Neuronal stem cell (in vitro differentiated cells): ENCODE measurements around the gene CPA3.

Experiments used
- DNase-seq: peaks from one replicate; pipeline ENCODE4 v3.0.0-alpha.2; 2013; ENCODE audit warnings: low spot score
- H2AFZ ChIP-seq: one replicate; pipeline ENCODE4 v1.6.1; 2013; ENCODE audit warnings: mild to moderate bottlenecking, low read length, inconsistent platforms
- H2AK5ac ChIP-seq: 2 replicates; pipeline ENCODE4 v1.6.1; 2013; ENCODE audit warnings: low read depth, mild to moderate bottlenecking, inconsistent platforms, low read length, moderate library complexity, mixed read lengths
- H2BK120ac ChIP-seq: 2 replicates; pipeline ENCODE4 v1.6.1; 2013; ENCODE audit warnings: low read depth, mild to moderate bottlenecking, inconsistent platforms, low read length, moderate library complexity, mixed read lengths
- H2BK12ac ChIP-seq: one replicate; pipeline ENCODE4 v1.6.1; 2013; ENCODE audit warnings: low read length, inconsistent platforms
- H2BK15ac ChIP-seq: 2 replicates; pipeline ENCODE4 v1.6.1; 2013; ENCODE audit warnings: mild to moderate bottlenecking, low read length, inconsistent platforms, mixed read lengths
- H2BK5ac ChIP-seq: one replicate; pipeline ENCODE4 v1.6.1; 2013; ENCODE audit warnings: inconsistent platforms, mild to moderate bottlenecking, low read length, moderate library complexity
- H3K14ac ChIP-seq: one replicate; pipeline ENCODE4 v1.6.1; 2013; ENCODE audit warnings: low read length, inconsistent platforms
- H3K18ac ChIP-seq: 2 replicates; pipeline ENCODE4 v1.6.1; 2013; ENCODE audit warnings: low read length, inconsistent platforms
- H3K23ac ChIP-seq: 2 replicates; pipeline ENCODE4 v1.6.1; 2013; ENCODE audit warnings: low read depth, mild to moderate bottlenecking, mixed read lengths, low read length, inconsistent platforms; ENCODE audit not compliant: poor library complexity
- H3K27ac ChIP-seq: replicated peaks from 3 replicates; pipeline ENCODE4 v1.5.1; 2013; ENCODE audit warnings: low read length, inconsistent platforms
- H3K27me3 ChIP-seq, 3 experiments: 2 replicates each; pipeline ENCODE4 v1.6.1; 2013; ENCODE audit warnings: low read length in 3 of 3, mild to moderate bottlenecking in 2 of 3, inconsistent platforms in 1 of 3, low read depth in 1 of 3, mixed read lengths in 1 of 3, moderate library complexity in 1 of 3; ENCODE audit not compliant: control insufficient read depth in 3 of 3, insufficient read depth in 3 of 3
- H3K36me3 ChIP-seq, 2 donors: replicated peaks in 1 of 2; 2 replicates each; pipeline ENCODE4 v1.6.1; 2013; ENCODE audit warnings: low read length in 2 of 2; ENCODE audit not compliant: control insufficient read depth in 2 of 2, insufficient read depth in 2 of 2
- H3K4ac ChIP-seq: 2 replicates; pipeline ENCODE4 v1.6.1; 2013; ENCODE audit warnings: inconsistent platforms, mild to moderate bottlenecking, low read length, moderate library complexity
- H3K4me1 ChIP-seq, 2 donors: 1 replicate in 1 of 2; 2 replicates in 1 of 2; pipeline ENCODE4 v1.6.1; 2013; ENCODE audit warnings: low read length in 2 of 2, low read depth in 1 of 2; ENCODE audit not compliant: control insufficient read depth in 2 of 2, insufficient read depth in 1 of 2
- H3K4me2 ChIP-seq: one replicate; pipeline ENCODE4 v1.6.1; 2013; ENCODE audit warnings: mild to moderate bottlenecking, low read length, inconsistent platforms; ENCODE audit not compliant: insufficient read depth, poor library complexity, severe bottlenecking
- H3K4me3 ChIP-seq, 2 donors: 2 replicates each; pipeline ENCODE4 v1.5.1; 2013; ENCODE audit warnings: low read length in 2 of 2, mild to moderate bottlenecking in 2 of 2, inconsistent platforms in 1 of 2, moderate library complexity in 1 of 2
- H3K79me1 ChIP-seq: one replicate; pipeline ENCODE4 v1.6.1; 2013; ENCODE audit warnings: low read depth, mild to moderate bottlenecking, inconsistent platforms, low read length, moderate library complexity
- H3K9ac ChIP-seq: one replicate; pipeline ENCODE4 v1.6.1; 2013; ENCODE audit warnings: mild to moderate bottlenecking, low read depth, low read length, inconsistent platforms; ENCODE audit not compliant: poor library complexity
- H3K9me3 ChIP-seq, 2 donors: replicated peaks in 1 of 2; 2 replicates each; pipeline versions ENCODE3 to v1.6.1; 2013; ENCODE audit warnings: low read length in 2 of 2, mild to moderate bottlenecking in 2 of 2, inconsistent platforms in 1 of 2, low read depth in 1 of 2, mixed read lengths in 1 of 2, moderate library complexity in 1 of 2; ENCODE audit not compliant: control insufficient read depth in 2 of 2, insufficient read depth in 1 of 2
- H4K8ac ChIP-seq: one replicate; pipeline ENCODE4 v1.6.1; 2013; ENCODE audit warnings: low read depth, mild to moderate bottlenecking, inconsistent platforms, low read length, moderate library complexity
- H4K91ac ChIP-seq: one replicate; pipeline ENCODE4 v1.6.1; 2013; ENCODE audit warnings: low read length, low read depth, mild to moderate bottlenecking, inconsistent platforms; ENCODE audit not compliant: poor library complexity
- WGBS, 2 donors: extraction: QIAGEN DNeasy Blood & Tissue Kit; methylation state at CpG; one replicate each; pipeline ENCODE4 v1.1.7; 2013; ENCODE audit warnings: missing lambda C conversion rate in 2 of 2, mixed read lengths in 1 of 2; ENCODE audit not compliant: insufficient read length in 2 of 2, insufficient replicate concordance in 1 of 2; ENCODE audit errors: extremely low coverage in 2 of 2; 5-methylcytosine and 5-hydroxymethylcytosine counted together

Gene CPA3

DNA sequence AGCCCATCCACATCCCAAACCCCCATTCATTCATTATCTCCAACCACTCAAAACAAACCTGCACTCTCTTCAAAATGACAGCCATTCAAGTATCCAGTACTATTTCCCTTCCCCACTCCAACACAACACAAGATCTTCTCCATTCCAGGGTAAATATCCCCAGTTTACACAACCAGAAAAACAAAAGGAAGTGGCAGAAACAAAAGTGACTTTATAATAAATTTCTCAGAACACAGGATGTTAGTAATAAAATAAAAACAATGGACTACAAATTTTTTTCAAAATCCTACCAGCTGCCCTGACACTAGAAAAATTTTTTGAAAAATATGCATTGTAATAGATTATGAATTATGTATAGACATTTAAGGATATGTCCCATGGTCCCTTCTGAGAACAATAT lies 14.2 kb downstream of the CPA3 start:
- no peak overlapping the region for H2AK5ac ChIP-seq
- H3K9ac ChIP-seq, result no peak overlapping the region
- H4K91ac ChIP-seq, result no peak overlapping the region
- H2AFZ ChIP-seq, result no peak overlapping the region
- no peaks in the 10 kb centered on the region for H3K36me3 ChIP-seq
- H2BK120ac ChIP-seq, result no peak overlapping the region
- no peak overlapping the region for H3K14ac ChIP-seq
- no peaks in the 10 kb centered on the region for H3K4me1 ChIP-seq
- H3K79me1 ChIP-seq, result no peaks in the 10 kb centered on the region
- DNase-seq, result no peak
- H3K23ac ChIP-seq, result no peak overlapping the region
- H3K4me3 ChIP-seq, result no peak overlapping the region
- H2BK15ac ChIP-seq, result no peak overlapping the region
- H2BK5ac ChIP-seq, result no peak overlapping the region
- H3K27ac ChIP-seq, result no peak overlapping the region
- H3K4ac ChIP-seq, result no peak overlapping the region
- H4K8ac ChIP-seq, result no peak overlapping the region
- no peak overlapping the region for H3K4me2 ChIP-seq
- H3K9me3 ChIP-seq, result no peaks in the 10 kb centered on the region
- H3K18ac ChIP-seq, result no peak overlapping the region
- no peaks in the 10 kb centered on the region for H3K27me3 ChIP-seq
- H2BK12ac ChIP-seq, result no peak overlapping the region

DNA sequence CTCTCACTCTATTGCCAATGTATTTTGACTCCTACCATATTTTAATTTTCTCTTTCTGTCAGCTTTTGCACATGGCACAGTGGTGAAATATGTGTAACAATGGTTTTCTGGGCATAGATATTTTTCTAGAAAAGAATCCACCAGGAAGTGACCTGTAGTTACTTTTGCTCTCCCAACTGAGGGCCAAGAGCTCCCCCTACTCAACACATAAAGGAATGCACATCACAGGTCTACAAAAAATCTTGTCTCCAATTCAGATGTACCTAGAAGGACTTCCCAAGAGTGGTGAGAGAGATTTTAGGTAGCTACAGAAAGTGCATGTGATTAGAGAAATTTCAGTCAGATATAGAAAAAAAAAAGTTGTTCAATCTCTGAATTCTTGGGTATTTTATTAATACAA lies 15.6 kb downstream of the CPA3 start:
- no peak overlapping the region for H3K14ac ChIP-seq
- H3K9me3 ChIP-seq, result no peaks in the 10 kb centered on the region
- H2BK120ac ChIP-seq, result no peak overlapping the region
- H4K91ac ChIP-seq, result no peak overlapping the region
- H2AFZ ChIP-seq, result no peak overlapping the region
- no peak overlapping the region for H3K23ac ChIP-seq
- DNase-seq, result no peak
- H3K9ac ChIP-seq, result no peak overlapping the region
- no peaks in the 10 kb centered on the region for H3K36me3 ChIP-seq
- no peak overlapping the region for H2BK15ac ChIP-seq
- no peak overlapping the region for H2BK5ac ChIP-seq
- H3K4me1 ChIP-seq, result no peaks in the 10 kb centered on the region
- no peak overlapping the region for H2AK5ac ChIP-seq
- no peak overlapping the region for H3K18ac ChIP-seq
- no peak overlapping the region for H4K8ac ChIP-seq
- no peak overlapping the region for H3K4ac ChIP-seq
- no peak overlapping the region for H3K4me3 ChIP-seq
- no peaks in the 10 kb centered on the region for H3K27me3 ChIP-seq
- no peaks in the 10 kb centered on the region for H3K79me1 ChIP-seq
- H3K27ac ChIP-seq, result no peak overlapping the region
- H2BK12ac ChIP-seq, result no peak overlapping the region
- no peak overlapping the region for H3K4me2 ChIP-seq

DNA sequence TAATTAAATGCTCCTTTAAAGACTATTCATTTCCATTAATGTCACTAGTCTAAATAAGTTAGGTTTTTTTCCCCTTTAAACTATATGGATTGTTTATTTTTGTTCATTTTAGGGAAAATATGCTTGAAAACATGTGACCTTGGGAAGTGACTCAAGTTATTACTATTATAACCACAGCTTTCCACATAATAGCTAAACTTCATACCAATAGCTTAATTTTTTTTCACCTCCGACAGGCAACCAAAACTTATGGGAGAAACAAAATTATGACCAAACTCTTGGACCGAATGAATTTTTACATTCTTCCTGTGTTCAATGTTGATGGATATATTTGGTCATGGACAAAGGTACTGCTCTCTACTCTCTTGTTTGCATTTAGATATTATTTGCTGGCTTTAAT lies 16.2 kb downstream of the CPA3 start:
- no peak overlapping the region for H3K9ac ChIP-seq
- H4K91ac ChIP-seq, result no peak overlapping the region
- H3K4me1 ChIP-seq, result no peaks in the 10 kb centered on the region
- no peak overlapping the region for H3K23ac ChIP-seq
- H2BK5ac ChIP-seq, result no peak overlapping the region
- H2AFZ ChIP-seq, result no peak overlapping the region
- no peak overlapping the region for H2AK5ac ChIP-seq
- H3K9me3 ChIP-seq, result no peaks in the 10 kb centered on the region
- H3K4me3 ChIP-seq, result no peak overlapping the region
- H2BK15ac ChIP-seq, result no peak overlapping the region
- no peak overlapping the region for H3K14ac ChIP-seq
- no peak overlapping the region for H3K27ac ChIP-seq
- no peak overlapping the region for H2BK120ac ChIP-seq
- no peak for DNase-seq
- H3K27me3 ChIP-seq, result no peaks in the 10 kb centered on the region
- H3K36me3 ChIP-seq, result no peaks in the 10 kb centered on the region
- H3K79me1 ChIP-seq, result no peaks in the 10 kb centered on the region
- no CpG with 5 or more reads among the region's 2 CpGs for WGBS, 2 donors
- H3K4me2 ChIP-seq, result no peak overlapping the region
- H2BK12ac ChIP-seq, result no peak overlapping the region
- no peak overlapping the region for H3K4ac ChIP-seq
- H3K18ac ChIP-seq, result no peak overlapping the region
- H4K8ac ChIP-seq, result no peak overlapping the region

DNA sequence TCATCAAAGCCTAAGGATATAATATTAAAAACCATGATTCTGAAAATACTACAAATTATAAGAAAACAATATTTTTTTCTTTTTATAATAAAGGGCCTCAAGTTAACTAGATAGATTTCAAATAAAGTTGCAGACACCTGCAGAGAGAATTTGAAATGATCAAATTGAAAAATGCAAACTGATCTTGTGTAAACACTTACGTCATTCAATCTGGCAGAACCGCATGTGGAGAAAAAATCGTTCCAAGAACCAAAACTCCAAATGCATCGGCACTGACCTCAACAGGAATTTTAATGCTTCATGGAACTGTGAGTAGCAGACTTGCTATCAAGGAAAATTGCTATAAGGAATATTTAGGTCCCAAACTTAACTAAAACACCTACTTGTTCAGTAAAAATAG lies 17.2 kb downstream of the CPA3 start:
- no peak overlapping the region for H4K8ac ChIP-seq
- no peak overlapping the region for H3K23ac ChIP-seq
- no CpG with 5 or more reads among the region's 4 CpGs for WGBS, 2 donors
- no peaks in the 10 kb centered on the region for H3K9me3 ChIP-seq
- no peak overlapping the region for H2BK5ac ChIP-seq
- no peak for DNase-seq
- H3K36me3 ChIP-seq, result no peaks in the 10 kb centered on the region
- H3K9ac ChIP-seq, result no peak overlapping the region
- H3K14ac ChIP-seq, result no peak overlapping the region
- no peaks in the 10 kb centered on the region for H3K79me1 ChIP-seq
- H2BK15ac ChIP-seq, result no peak overlapping the region
- no peak overlapping the region for H4K91ac ChIP-seq
- no peak overlapping the region for H2AK5ac ChIP-seq
- H2BK120ac ChIP-seq, result no peak overlapping the region
- no peak overlapping the region for H2BK12ac ChIP-seq
- no peak overlapping the region for H3K4me2 ChIP-seq
- H3K27me3 ChIP-seq, result no peaks in the 10 kb centered on the region
- no peak overlapping the region for H3K4ac ChIP-seq
- H3K4me3 ChIP-seq, result no peak overlapping the region
- no peaks in the 10 kb centered on the region for H3K4me1 ChIP-seq
- H3K18ac ChIP-seq, result no peak overlapping the region
- H3K27ac ChIP-seq, result no peak overlapping the region
- H2AFZ ChIP-seq, result no peak overlapping the region
